HG03460 (cell line): ENCODE measurements around the gene CLEC1A.

ENCODE experiments used
- ATAC-seq: cut with Tn5 transposase; IDR thresholded peaks from one replicate; pipeline ENCODE4 v1.9.1; 2021; ENCODE audit not compliant: unreplicated experiment

The CLEC1A gene

DNA sequence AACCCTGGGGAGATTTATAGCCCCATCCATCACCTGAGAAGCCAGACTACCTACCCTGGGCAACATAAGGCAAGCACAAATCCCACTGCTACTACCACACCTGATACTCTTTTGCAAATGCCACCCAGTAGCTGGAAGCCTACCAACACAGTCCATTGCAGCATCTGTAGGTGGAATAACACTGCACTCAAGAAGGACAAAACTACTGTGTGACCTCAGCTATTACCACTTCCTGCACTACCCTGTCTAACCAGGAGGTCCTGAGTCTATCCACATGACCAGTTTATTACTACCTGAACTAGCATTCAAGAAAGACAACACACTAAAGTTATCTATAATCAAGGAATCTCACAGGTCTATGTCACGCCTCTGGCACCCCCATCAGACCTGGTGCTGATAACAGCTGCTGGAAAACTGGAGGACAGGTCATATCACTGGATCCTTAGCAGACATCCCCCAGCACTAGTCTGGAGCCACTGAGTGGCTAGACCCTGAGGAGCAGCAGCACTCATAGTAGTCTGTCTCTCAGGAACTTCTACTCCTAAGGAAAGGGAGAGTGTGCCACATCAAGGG is 2.9 kb upstream of the CLEC1A start:
- no peak for ATAC-seq

DNA sequence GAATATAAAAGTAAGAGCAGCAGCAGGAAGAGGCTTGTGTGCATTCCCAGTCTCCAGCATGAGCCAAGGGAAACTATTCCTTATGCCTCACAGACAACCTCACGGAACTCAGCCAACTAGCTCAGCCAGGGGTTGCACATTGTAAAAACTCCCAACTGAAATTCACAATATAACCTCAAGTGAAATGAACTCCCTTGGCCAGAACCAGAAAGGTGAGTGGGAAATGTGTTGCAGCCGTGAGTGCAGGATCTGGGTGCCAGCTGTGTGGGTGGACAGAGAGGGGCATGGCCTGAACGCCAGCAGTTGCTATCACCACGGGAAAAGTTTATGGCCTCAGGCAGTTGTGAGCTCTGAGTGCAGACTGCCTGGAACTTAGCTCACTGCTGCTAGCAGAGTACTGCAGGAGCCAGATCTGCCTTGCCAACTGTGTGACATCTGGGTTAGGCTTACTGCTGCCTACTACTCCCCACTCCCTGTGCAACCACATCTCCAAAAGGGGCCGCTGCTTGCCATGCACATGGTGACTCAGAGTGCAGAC is 2.3 kb upstream of the CLEC1A start:
- no peak for ATAC-seq

DNA sequence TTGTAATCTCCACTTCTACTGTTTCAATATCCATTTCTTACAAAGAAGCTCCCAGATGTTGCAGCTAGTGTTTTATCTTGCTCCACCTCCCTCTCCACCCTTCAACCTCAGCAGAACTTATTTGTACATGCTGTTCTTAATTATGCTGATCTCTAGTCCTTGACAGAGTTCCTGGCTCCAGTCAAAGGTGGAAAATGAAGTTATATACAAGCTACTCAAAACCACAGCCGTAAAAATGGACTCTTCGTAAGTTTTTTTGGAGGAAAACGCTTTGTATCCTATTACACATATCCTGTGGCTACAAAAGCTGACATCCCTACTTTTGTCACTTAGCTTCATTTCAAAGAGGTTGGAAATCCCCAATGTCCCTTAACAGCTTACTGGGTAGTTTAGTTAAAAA is 1.3 kb downstream of the CLEC1A start:
- no peak for ATAC-seq

DNA sequence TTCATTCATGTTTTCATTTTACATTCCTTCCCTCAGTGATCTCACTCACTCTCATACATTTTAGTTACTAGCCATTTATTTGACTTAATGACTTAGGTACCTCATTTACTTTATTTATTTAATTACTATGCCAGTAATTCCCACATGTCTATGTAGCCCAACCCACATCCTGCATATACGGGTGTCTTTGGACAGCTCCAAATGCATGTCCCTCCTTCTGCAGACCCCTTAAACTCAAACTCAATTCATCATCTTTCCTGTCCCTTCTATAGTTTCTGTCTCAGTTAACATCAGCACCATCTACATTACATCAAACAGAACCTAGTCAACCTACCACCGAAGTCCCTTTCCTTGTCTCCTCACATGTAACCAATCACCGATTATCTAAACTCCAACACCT is 2.8 kb downstream of the CLEC1A start:
- no peak for ATAC-seq

DNA sequence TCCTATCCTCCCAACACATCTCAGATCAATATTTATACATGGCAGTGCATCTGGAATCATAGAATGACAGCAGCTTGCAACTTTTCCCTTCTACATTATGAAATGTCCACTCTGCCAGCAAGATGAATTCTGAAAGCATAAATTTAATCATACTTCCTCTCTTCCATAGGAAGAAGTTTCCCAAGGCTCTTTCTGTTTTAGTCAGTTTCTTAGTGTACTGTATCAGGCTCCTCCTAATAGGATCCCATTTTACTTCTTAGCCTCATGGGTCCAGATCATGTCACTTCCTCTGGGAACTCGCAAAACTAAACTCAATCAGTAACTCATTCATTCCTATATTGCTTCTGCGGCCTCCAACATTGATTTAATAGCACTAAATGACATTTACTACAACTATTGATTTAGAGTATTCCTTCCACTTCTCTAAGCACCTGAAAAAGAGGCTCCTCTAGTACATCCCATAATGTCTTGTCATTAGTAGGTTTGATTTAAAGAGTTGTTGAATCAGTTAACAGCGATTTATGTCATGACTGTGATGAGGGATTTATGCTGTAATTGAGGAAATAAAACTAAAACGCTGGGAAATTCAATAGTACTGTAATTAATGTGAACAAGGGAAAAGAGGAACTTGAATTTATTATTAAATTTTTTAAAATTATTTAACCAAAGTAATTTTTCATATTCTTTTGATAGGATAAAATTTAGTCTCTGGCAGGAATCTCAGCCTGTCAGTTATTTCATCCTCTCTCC is 4.0 kb downstream of the CLEC1A start:
- no peak for ATAC-seq

DNA sequence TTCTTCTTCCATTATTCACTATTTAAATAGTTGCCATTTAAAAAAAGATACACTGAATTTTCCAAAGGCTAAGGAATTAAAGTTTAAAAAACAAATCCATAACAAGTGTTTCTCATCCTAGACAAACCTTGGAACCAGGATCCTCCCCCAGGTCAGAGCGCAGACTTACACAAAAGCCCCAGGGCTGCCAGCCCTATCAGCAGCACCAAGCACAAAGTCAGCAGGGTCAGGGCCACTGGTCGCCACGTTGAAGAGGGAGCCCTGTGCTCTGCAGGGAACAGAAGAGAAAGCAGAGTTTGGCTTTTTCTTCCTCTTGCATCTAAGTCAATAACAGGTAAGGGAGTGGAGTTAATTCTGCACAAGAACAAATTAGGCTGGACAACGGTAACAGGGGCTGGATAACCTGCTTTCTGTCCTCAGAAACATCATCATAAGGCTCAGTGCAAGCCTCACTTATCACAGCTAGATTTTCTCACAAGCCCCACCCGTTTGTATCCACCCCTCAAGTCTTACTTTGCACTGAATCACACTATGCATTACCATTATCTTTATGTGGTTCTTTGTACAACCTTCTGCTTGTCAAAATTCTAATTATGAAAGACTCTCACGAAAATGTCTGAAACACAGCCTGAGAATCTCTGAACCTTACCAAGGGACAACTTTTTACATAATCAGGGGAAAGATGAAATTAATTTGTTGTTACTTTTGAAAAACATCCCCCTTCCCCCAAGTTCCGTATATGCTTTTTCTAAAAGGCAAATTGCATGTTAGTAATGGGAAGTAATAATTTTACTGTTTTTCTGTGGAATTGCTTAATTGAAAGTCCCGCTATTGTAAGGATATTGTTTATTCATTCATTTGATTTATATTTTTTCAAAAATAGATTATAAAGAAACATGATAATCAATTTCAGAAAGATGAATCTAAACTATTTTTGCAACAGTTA is 9.6 kb downstream of the CLEC1A start:
- no peak for ATAC-seq

DNA sequence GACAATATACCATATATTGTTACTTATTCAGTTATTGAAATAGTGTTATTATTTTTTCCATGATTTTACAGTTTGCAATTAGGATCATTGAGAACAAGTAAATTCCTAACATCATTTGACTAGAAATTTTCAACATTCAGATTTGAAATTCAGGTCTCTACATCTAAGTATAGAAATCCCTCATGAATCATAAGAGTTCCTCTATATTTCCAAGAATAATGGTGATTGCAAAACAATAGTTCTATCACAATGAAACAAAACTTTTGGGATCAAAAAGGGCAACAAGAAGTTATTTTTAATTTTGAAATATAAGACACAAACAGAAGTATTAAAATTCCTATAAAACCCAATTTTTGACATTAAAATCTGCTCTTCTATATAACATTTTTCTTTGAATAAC is 10.8 kb downstream of the CLEC1A start:
- no peak for ATAC-seq

DNA sequence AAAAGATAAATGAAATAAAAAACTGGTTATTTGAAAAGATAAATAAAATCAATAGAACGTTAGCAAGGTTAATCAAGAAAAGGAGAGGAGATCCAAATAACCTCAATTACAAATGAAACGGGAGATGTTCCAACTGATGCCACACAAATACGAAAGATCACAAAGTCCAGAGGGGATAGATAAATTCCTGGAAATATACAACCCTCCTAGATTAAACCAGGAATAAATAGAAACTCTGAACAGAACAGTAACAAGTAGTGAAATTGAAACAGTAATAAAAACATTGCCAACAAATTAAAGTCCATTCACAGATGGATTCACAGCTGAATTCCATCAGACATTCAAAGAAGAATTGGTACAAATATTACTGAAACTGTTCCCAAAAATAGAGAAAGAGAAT is 12.4 kb downstream of the CLEC1A start:
- no peak for ATAC-seq

DNA sequence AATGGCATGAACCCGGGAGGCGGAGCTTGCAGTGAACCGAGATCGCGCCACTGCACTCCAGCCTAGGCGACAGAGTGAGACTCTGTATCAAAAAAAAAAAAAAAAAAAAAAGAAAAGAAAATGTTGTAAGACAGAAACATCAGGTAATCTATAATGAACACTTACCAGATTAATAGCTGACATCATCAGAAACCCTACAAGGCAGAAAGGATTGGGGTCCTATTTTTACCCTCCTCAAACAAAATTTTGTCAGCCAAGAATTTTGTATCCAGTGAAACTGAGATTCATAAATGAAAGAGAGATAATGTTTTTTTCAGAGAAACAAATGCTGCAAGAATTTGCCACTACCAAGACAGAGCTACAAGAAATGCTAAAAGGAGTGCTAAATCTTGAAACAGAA is 14.1 kb downstream of the CLEC1A start:
- ATAC-seq: no peak

DNA sequence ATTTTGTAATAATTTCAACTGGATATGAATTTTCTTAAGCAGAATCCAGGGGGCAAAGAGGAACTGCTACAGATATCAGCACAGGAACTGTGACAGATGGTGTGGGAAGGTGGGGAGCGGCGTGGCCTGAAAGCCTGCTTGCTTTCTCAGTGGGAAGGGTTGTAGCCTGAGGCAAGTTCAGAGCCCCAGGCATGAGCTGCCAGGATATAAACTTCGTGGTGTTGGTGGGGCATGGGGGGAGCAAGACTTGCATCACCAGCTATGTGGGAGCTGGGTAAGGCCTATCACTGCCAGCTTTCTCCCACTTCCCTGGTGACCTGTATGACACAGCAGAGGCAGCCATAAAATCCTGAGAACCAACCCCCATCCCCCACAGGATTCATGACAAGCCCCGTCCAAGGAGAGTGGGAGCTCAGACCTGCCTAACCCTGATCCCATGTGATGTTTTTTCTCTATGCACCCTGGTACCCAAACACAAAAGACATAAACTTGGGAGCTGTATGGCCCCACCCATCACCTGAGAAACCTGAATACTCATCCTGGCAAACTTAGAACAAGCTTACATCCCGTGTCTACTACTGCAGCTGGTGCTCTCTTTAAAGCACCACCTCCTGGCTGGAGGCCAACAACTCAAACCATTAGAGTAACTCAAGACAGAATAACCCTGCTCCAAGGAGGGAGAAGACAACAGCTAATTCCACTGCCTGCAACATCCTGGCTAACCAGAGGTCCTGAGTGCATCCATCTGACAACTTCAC is 16.5 kb downstream of the CLEC1A start:
- ATAC-seq: no peak

DNA sequence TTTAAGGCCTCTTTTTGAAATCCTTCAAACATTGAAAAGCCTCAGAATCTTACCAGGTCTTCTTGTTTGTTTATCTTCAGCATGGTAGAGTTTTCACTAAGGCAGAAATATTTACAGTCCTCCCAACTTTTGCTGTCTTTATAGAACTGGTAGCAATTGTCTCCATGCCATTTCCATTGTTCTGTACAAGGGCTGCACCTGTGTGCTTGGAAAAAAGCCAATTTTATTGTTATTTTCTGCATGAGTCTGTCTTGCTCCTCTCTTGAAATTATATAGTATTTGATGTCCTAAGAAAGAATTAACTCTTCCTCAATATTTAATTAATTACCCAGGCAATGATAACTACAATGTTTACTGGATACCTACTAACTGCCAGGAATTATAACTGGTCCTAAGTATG is 23.3 kb downstream of the CLEC1A start:
- no peak for ATAC-seq

DNA sequence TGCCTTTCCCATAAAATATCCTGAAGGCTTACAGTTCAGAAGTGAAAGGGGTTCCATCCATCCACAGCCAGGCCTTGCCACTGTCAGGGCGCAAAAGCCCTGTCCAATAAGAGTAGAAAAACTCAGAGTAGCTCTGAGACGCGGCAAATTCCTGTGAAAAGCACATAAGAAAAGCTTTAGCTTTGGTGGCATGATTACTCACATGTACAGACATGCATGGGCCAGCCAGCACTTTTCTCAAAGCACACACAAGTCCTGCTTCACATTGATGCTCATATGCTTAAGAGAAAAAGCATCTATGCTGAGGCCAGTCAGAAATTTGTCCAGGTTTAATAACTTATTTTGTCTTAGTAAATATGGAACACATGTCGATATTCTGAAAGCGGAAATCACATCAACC is 25.5 kb downstream of the CLEC1A start:
- ATAC-seq: no peak

DNA sequence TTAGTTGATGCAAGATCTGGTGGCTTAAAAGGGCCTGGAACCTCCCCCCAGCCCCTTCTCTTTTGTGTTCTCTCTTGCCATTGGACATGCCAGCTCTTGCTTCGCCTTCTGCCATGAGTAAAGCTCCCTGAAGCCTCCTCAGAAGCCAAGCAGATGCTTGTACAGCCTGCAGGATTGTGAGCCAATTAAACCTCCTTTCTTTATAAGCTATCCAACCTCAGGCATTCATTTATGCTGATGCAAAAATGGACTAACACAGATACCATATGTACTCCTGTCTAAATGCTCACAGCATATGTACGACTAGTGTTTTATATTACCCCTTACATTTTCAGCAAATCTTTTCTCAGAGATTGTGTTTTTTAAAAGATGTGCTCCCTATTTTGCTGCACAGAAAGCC is 26.7 kb downstream of the CLEC1A start:
- no peak for ATAC-seq

DNA sequence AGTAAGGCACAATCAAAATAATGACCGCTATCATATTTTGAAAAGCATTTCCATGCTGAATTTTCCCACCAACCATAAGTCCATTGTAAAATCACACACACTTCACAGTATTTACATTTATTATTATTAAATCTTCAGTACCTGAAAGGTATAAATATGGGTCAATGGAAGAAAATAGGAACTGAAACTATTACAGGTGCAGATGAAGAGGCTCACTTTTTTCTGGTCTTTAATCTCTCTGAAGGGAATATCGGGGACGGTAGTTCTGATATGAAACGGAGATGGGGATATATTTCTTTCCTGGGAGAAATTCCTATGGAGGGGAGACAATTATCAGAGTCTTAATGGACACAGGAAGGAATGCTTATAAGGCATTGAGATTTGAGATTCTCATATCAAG is 28.4 kb downstream of the CLEC1A start:
- ATAC-seq: no peak

DNA sequence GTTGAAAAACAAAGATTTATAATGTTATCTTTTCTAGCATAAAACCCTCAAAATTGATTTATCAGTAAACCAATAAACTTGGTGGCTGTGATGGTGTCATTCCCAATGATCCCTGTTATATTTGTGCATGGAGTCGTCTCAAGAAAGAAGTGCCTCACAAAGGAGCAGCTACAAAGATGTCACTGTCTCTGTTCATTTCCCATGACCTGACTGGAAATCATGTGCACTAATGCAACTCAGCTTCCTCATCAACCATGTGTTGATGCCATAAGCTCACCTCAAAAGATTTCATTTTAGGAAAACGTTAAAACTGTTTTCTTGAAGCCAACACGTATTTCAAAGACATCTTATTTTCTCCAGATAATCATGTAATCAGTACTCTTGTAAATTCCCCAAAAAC is 28.8 kb downstream of the CLEC1A start:
- ATAC-seq: no peak

DNA sequence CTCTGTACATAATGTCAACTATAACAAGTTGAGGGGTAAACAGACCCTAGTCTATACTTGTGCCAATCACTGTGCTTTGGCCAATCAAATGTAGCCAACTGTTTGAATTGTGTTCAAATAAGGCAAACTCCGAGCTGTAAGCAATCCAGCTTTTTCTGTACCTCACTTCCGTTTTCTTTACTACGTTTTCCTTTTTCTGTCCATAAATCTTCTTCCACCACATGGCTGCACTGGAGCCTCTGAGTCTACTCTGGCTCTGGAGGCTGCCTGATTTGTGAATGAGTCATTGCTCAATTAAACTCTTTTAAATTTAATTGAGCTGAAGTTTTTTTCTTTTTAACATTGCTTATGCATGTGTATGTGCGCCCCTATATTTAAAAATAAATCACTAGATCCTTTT is 29.7 kb downstream of the CLEC1A start:
- ATAC-seq: no peak

DNA sequence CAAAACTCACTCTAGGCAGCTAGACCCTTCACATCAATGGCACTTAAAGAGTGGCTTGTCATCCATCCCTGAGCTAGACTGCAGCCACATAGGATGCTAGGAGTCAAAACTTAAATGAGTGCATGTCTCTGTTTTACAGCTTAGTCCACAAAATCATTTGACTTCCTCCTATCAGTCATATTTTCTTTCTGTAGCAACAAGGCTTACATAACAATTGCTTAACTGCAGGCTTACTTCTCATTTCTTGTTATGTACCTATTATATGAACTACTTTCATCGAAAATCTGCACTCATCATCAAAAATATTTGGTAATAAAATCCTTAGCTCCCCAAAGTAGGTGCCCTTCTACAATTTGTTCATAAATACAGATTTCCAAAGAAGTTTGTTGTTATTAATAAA is 30.1 kb downstream of the CLEC1A start:
- no peak for ATAC-seq

DNA sequence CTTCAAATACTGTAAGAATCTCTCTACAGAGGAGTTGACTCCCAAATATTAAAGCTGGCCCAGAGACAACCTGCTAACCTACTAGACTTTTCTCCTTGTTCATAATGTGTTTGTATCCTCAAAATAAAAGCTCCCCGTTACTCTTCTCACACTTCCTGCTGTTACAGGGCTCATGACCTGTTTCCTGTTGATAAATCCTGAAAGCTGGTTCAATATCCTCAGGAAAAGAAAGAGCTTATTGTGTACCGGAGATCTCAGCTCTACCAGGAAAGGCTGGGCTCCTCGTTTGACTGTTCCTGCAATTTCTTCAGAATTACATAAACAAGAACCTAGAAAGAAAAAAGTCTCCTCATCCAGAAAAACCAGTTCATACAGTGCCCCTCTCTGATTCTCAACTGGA is 30.8 kb downstream of the CLEC1A start:
- ATAC-seq: no peak

DNA sequence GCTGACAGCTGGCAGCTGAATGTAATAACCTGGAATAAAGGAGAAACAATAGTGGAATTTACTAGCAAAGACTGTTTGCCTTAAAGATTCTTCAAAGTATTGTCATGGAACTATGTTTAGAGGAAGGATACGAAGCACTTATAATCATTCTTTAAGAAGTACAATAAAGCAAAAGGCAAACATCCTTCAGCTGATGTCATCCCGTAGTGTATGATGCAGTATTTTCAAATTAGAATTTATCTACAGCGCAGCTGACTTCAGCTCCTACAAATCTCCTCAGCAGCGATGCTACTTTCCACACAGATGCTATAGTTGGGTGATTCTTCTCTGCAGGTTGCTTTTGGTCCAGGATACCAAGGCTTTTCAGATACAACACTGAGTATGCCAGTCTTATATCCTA is 31.5 kb downstream of the CLEC1A start:
- ATAC-seq: no peak

DNA sequence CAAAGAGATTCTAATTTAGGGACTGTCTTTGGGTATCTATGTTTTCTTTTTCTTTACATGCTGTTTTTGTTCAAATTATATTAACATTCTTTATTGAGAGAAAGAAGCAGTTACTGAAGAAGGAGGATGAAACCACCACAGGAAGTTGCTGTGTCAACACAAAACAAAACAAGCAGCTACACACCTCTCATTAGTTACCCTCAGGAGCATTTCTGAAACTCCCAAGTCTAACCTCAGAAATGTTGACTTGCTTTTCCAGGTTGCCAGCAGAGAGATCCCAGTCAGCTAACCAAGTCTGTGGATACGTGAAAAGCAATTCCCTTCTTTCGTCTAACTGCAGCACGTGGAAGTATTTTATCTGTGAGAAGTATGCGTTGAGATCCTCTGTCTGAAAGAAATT is 33.5 kb downstream of the CLEC1A start:
- no peak for ATAC-seq

DNA sequence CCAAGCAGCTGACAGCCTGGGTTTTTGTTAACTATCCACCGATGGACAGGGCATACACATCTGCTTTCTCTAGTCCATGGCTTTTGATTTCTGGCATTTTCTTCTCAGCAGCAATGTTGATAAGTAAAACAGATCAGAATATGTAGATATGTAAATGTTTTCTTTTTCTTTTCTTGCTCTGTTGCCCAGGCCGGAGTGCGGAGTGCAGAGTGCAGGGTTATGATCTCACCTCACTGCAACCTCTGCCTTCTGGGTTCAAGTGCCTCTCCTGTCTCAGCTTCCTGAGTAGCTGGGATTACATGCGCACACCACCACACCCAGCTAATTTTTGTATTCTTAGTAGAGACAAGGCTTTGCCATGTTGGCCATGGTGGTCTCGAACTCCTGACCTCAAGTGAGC is 40.4 kb downstream of the CLEC1A start:
- no peak for ATAC-seq
